ENCODE results near the gene WWTR1. TPM values are rescaled to one million over a fixed set of nuclear protein-coding genes. Genes with fewer than 3 reads are reported as not detected.
A peak's percentile ranks its signal among the peaks of the same experiment; 100 is the strongest.

Gene WWTR1
- total RNA-seq, 1 donor from 2014 or later: 282 TPM

- intact Hi-C loops (cut with DNase I): no loop called here
- TF ChIP-seq CTCF (IDR thresholded peaks at IDR 0.05): no peak
- peaks cover 18 to 46% of the 10 kb centered on the region in 2 donors for H3K4me1 ChIP-seq
- peak overlapping the region; percentile 59 to 67 for H3K27ac ChIP-seq
- H3K4me3 ChIP-seq: peak overlapping the region in 1 of 2 donors; percentile 29
- DNase-seq (ENCODE audit: low spot score in 2 of 2): no peak
- no peaks in the 10 kb centered on the region for H3K9me3 ChIP-seq
- H3K27me3 ChIP-seq: no peaks in the 10 kb centered on the region
- H3K36me3 ChIP-seq: peaks cover 4 to 6% of the 10 kb centered on the region in 2 donors
These were observed 10.5 kb downstream of the WWTR1 start for GRCh38 chr3:149647285-149647684.

- no peaks in the 10 kb centered on the region for H3K9me3 ChIP-seq
- peaks cover 18 to 56% of the 10 kb centered on the region in 2 donors for H3K4me1 ChIP-seq
- TF ChIP-seq CTCF (IDR thresholded peaks at IDR 0.05): no peak
- H3K27me3 ChIP-seq: no peaks in the 10 kb centered on the region
- peak overlapping the region; percentile 59 to 67 for H3K27ac ChIP-seq
- intact Hi-C loops (cut with DNase I): no loop called here
- no peak overlapping the region for H3K4me3 ChIP-seq
- H3K36me3 ChIP-seq: peaks cover 3 to 4% of the 10 kb centered on the region in 2 donors
- no peak for DNase-seq (ENCODE audit: low spot score in 2 of 2)
These were observed 11.6 kb downstream of the WWTR1 start for GRCh38 chr3:149646181-149646766.

- no peak for DNase-seq (ENCODE audit: low spot score in 2 of 2)
- no peak for TF ChIP-seq CTCF (IDR thresholded peaks at IDR 0.05)
- intact Hi-C loops (cut with DNase I): no loop called here
- H3K9me3 ChIP-seq: no peaks in the 10 kb centered on the region
- H3K4me3 ChIP-seq: peak overlapping the region in 1 of 2 donors; percentile 26
- no peaks in the 10 kb centered on the region for H3K27me3 ChIP-seq
- H3K27ac ChIP-seq: peak overlapping the region; percentile 61 to 80
- no peaks in the 10 kb centered on the region for H3K36me3 ChIP-seq
- H3K4me1 ChIP-seq: peaks cover 8 to 60% of the 10 kb centered on the region in 2 donors
These were observed 13.9 kb downstream of the WWTR1 start for GRCh38 chr3:149643963-149644362.

- no peaks in the 10 kb centered on the region for H3K36me3 ChIP-seq
- no peak for TF ChIP-seq CTCF (IDR thresholded peaks at IDR 0.05)
- intact Hi-C loops (cut with DNase I): no loop called here
- H3K4me1 ChIP-seq: peaks cover 7 to 60% of the 10 kb centered on the region in 2 donors
- H3K27me3 ChIP-seq: no peaks in the 10 kb centered on the region
- no peak for DNase-seq (ENCODE audit: low spot score in 2 of 2)
- no peaks in the 10 kb centered on the region for H3K9me3 ChIP-seq
- H3K4me3 ChIP-seq: peak overlapping the region in 1 of 2 donors; percentile 26
- peak overlapping the region; percentile 61 to 80 for H3K27ac ChIP-seq
These were observed 14.4 kb downstream of the WWTR1 start for GRCh38 chr3:149643482-149643798.

GRCh38 chr3:149640976-149641728 lies 16.7 kb downstream of the WWTR1 start:
- Histone ChIP-seq H3K36me3 (no peaks in the 10 kb centered on the region), H3K27ac (peak overlapping the region; percentile 53 to 80), H3K4me1 (peaks cover 8 to 53% of the 10 kb centered on the region in 2 donors), H3K9me3 (no peaks in the 10 kb centered on the region), H3K27me3 (no peaks in the 10 kb centered on the region), H3K4me3 (no peak overlapping the region)
- DNase-seq (ENCODE audit: low spot score in 2 of 2): no peak
- no peak for TF ChIP-seq CTCF (IDR thresholded peaks at IDR 0.05)
- intact Hi-C loops (cut with DNase I): no loop called here

Data from ascending aorta (tissue), 2 donors.